WI38 (cell line): ENCODE data around the gene SBNO2.

Source experiments
- H3K4me3 ChIP-seq: 2 replicates; pipeline ENCODE4 v1.5.1; 2011; ENCODE audit warnings: low read depth, mild to moderate bottlenecking, control low read depth, low read length
- CTCF ChIP-seq: IDR thresholded peaks from 2 replicates; pipeline ENCODE4 v1.5.1; 2012; ENCODE audit warnings: low read depth, mild to moderate bottlenecking, control low read depth, low read length

SBNO2 gene

DNA sequence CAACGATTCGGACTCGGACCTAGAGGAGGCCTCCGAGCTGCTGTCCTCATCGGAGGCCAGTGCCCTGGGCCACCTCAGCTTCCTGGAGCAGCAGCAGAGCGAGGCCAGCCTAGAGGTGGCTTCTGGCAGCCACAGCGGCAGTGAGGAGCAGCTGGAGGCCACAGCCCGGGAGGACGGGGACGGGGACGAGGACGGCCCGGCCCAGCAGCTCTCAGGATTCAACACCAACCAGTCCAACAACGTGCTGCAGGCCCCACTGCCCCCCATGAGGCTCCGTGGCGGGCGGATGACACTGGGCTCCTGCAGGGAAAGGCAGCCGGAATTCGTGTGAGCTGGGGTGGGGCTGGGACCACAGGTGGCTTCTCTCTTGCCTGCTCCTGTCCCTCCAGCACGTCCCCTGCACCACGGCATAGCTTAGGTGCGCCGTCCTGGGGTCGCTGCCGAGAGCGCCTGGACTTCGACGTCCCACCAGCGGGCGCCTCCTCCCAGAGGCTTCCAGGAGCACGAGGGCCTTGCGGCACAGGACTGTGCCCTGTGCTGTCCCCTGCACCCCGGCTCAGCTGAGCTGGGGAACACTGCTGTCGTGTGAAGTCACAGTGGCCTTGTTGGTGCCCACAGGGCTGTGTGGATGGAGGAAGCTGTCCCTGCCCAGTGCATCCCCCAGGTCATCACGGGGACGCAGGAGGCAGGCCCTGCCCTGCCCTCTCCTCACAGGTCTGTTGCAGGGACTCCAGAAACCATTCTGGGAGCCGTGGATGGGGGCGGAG is 88.2 kb downstream of the SBNO2 start:
- no peak for TF ChIP-seq CTCF
- no peak overlapping the region for H3K4me3 ChIP-seq

DNA sequence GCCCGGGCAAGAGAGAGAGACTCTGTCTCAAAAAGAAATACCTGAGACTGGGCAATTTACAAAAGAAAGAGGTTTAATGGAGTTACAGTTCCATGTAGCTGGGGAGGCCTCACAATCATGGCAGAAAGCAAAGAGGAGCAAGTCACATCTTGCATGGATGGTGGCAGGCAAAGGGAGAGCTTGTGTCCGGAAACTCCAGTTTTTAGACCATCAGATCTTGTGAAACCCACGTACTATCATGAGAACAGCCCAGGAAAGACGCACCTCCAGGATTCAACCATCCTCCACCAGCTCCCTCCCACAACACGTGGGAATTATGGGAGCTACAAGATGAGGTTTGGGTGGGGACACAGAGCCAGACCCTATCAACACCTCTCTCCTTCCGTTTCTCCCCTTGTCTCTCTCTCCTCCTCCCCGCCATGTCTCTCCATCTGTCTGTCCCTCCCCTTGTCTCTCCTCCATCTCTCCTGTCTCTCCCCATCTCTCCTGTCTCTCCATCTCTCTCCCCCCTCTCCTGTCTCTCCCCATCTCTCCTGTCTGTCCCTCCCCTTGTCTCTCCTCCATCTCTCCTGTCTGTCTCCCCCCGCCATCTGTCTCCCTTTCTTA is 88.9 kb downstream of the SBNO2 start:
- no peak for TF ChIP-seq CTCF
- H3K4me3 ChIP-seq = no peak overlapping the region

- TF ChIP-seq CTCF = no peak
- no peak overlapping the region for H3K4me3 ChIP-seq
These were observed 89.8 kb downstream of the SBNO2 start for GRCh38 chr19:1084024-1084868.

DNA sequence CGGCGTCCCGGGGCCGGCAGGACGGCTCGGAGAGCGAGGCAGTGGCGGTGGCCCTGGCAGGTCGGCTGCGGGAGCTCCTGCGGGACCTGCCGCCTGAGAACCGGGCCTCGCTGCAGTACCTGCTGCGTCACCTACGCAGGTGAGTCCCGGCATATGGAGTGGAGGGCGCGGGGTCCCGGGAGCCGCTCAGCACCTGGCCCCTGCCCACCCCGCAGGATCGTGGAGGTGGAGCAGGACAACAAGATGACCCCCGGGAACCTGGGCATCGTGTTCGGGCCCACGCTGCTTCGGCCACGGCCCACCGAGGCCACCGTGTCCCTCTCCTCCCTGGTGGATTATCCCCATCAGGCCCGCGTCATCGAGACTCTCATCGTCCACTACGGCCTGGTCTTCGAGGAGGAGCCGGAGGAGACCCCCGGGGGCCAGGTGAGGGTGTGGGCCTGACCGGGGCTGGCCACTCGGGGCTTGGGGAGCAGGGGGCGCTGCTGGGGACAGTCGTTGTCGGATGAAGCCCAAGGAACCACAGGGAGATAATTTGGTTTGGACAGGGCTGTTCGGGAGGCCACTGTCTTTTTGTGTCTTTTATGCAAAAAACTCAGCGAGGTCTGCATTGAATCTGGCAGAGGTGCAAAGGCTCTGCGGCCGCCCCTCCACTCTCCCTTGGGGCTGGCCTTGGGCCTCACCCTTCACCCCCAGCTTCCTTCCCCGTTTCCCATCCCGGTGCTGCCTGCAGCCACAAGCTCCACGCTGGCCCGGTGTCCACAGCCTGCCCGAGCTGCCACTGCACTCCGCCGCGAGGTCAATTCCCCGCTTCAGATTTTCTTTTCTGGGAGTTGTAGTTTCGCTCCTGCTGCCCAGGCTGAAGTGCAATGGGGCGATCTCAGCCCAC is 90.9 kb downstream of the SBNO2 start:
- no peak for TF ChIP-seq CTCF
- H3K4me3 ChIP-seq = no peak overlapping the region

GRCh38 chr19:1082165-1082927 is 91.7 kb downstream of the SBNO2 start:
- H3K4me3 ChIP-seq = no peak overlapping the region
- no peak for TF ChIP-seq CTCF

DNA sequence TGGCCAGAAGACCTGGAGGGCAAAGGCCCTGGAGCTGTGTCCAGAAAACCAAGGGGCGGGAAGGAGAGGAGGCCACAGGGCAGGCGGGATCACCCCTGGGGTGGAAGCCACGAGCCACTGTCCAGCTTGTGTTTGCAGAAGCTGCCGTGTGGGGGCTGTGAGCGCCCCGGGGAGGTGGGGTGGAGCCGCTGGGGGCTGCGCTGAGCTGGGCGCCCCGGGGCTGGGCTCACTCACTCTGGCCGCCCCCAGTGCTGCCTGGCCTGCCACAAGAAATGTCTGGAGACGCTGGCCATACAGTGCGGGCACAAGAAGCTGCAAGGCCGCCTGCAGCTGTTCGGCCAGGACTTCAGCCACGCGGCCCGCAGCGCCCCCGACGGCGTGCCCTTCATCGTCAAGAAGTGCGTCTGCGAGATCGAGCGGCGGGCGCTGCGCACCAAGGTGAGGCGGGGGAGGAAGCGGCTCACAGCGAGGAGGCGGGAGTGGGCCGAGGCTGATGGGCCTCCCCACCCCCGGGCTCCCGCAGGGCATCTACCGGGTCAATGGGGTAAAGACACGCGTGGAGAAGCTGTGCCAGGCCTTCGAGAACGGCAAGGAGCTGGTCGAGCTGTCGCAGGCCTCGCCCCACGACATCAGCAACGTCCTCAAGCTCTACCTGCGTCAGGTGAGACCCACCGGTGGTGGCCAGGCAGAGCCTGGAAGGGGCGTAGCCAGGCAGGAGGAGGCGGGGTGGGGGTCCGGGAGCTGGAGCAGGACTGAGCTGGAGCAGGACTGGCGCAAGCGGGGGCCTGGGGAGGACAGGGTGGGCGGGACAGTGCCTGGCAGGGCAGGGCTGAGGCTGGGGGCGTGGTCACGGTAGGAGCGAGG is 92.5 kb downstream of the SBNO2 start:
- H3K4me3 ChIP-seq = no peak overlapping the region
- no peak for TF ChIP-seq CTCF
